Duodenal mucosa (tissue), 2 donors: Measurements from ENCODE around the gene DMBT1.

Experiments
- H3K27ac ChIP-seq: one replicate; pipeline ENCODE4 v1.7.0; 2013; ENCODE audit warnings: low read depth, low read length
- H3K27me3 ChIP-seq, 2 donors: one replicate each; pipeline ENCODE4 v1.7.0; 2013; ENCODE audit warnings: low read length in 2 of 2, control low read depth in 1 of 2; ENCODE audit not compliant: insufficient read depth in 2 of 2, control insufficient read depth in 1 of 2
- H3K36me3 ChIP-seq, 2 donors: one replicate each; pipeline ENCODE4 v1.7.0; 2013; ENCODE audit warnings: low read length in 2 of 2, control low read depth in 1 of 2; ENCODE audit not compliant: insufficient read depth in 2 of 2, control insufficient read depth in 1 of 2
- H3K4me1 ChIP-seq, 2 donors: one replicate each; pipeline ENCODE4 v1.7.0; 2013; ENCODE audit warnings: low read length in 2 of 2, control low read depth in 1 of 2; ENCODE audit not compliant: insufficient read depth in 2 of 2, control insufficient read depth in 1 of 2
- H3K4me3 ChIP-seq, 2 donors: one replicate each; pipeline ENCODE4 v1.7.0; 2013; ENCODE audit warnings: low read length in 2 of 2, low read depth in 1 of 2
- H3K9ac ChIP-seq, 2 donors: one replicate each; pipeline ENCODE4 v1.7.0; 2013; ENCODE audit warnings: low read length in 2 of 2, low read depth in 1 of 2
- H3K9me3 ChIP-seq, 2 donors: one replicate each; pipeline ENCODE4 v1.7.0; 2013; ENCODE audit warnings: low read length in 2 of 2, control low read depth in 1 of 2; ENCODE audit not compliant: control insufficient read depth in 1 of 2

The DMBT1 gene

GRCh38 chr10:122663516-122664130, 103.1 kb downstream of the DMBT1 start:
- Histone ChIP-seq H3K27me3 (peaks cover 0 to 4% of the 10 kb centered on the region in 2 donors), H3K9ac (no peak overlapping the region), H3K9me3 (no peaks in the 10 kb centered on the region), H3K27ac (no peak overlapping the region), H3K36me3 (no peaks in the 10 kb centered on the region), H3K4me3 (no peak overlapping the region), H3K4me1 (no peaks in the 10 kb centered on the region)

GRCh38 chr10:122664501-122664900, 103.9 kb downstream of the DMBT1 start:
- Histone ChIP-seq H3K27me3 (peaks cover 0 to 4% of the 10 kb centered on the region in 2 donors), H3K4me3 (no peak overlapping the region), H3K9ac (no peak overlapping the region), H3K27ac (no peak overlapping the region), H3K4me1 (no peaks in the 10 kb centered on the region), H3K36me3 (no peaks in the 10 kb centered on the region), H3K9me3 (no peaks in the 10 kb centered on the region)

- no peak overlapping the region for H3K27ac ChIP-seq
- H3K9ac ChIP-seq, result no peak overlapping the region
Measured at GRCh38 chr10:122665329-122665860, 104.8 kb downstream of the DMBT1 start.

GRCh38 chr10:122665946-122666345, 105.4 kb downstream of the DMBT1 start:
- no peak overlapping the region for H3K27ac ChIP-seq
- H3K4me1 ChIP-seq, result no peaks in the 10 kb centered on the region
- no peaks in the 10 kb centered on the region for H3K36me3 ChIP-seq
- no peak overlapping the region for H3K4me3 ChIP-seq
- no peak overlapping the region for H3K9ac ChIP-seq
- H3K9me3 ChIP-seq, result no peaks in the 10 kb centered on the region
- H3K27me3 ChIP-seq, result peaks cover 0 to 8% of the 10 kb centered on the region in 2 donors

More at GRCh38 chr10:122665329-122665860, 104.8 kb downstream of the DMBT1 start:
- H3K9me3 ChIP-seq, result no peaks in the 10 kb centered on the region
- no peaks in the 10 kb centered on the region for H3K36me3 ChIP-seq
- H3K27me3 ChIP-seq, result peaks cover 0 to 8% of the 10 kb centered on the region in 2 donors
- H3K4me1 ChIP-seq, result no peaks in the 10 kb centered on the region
- H3K4me3 ChIP-seq, result no peak overlapping the region

- no peak overlapping the region for H3K9ac ChIP-seq
Measured at GRCh38 chr10:122669045-122669444, 108.5 kb downstream of the DMBT1 start.

GRCh38 chr10:122669842-122670241, 109.3 kb downstream of the DMBT1 start:
- H3K4me3 ChIP-seq, result no peak overlapping the region
- H3K27me3 ChIP-seq, result peaks cover 6 to 8% of the 10 kb centered on the region in 2 donors
- H3K27ac ChIP-seq, result no peak overlapping the region
- no peaks in the 10 kb centered on the region for H3K9me3 ChIP-seq
- no peaks in the 10 kb centered on the region for H3K36me3 ChIP-seq
- no peak overlapping the region for H3K9ac ChIP-seq
- H3K4me1 ChIP-seq, result no peaks in the 10 kb centered on the region

More at GRCh38 chr10:122669045-122669444, 108.5 kb downstream of the DMBT1 start:
- H3K4me1 ChIP-seq, result no peaks in the 10 kb centered on the region
- no peaks in the 10 kb centered on the region for H3K9me3 ChIP-seq
- H3K4me3 ChIP-seq, result no peak overlapping the region
- no peaks in the 10 kb centered on the region for H3K36me3 ChIP-seq
- H3K27ac ChIP-seq, result no peak overlapping the region
- H3K27me3 ChIP-seq, result peaks cover 6 to 8% of the 10 kb centered on the region in 2 donors

- H3K36me3 ChIP-seq, result no peaks in the 10 kb centered on the region
- no peak overlapping the region for H3K4me3 ChIP-seq
- peaks cover 6 to 8% of the 10 kb centered on the region in 2 donors for H3K27me3 ChIP-seq
- no peak overlapping the region for H3K9ac ChIP-seq
- H3K4me1 ChIP-seq, result no peaks in the 10 kb centered on the region
- H3K27ac ChIP-seq, result no peak overlapping the region
- H3K9me3 ChIP-seq, result no peaks in the 10 kb centered on the region
Measured at GRCh38 chr10:122671355-122671754, 110.8 kb downstream of the DMBT1 start.

GRCh38 chr10:122672655-122673054, 112.1 kb downstream of the DMBT1 start:
- H3K4me1 ChIP-seq, result no peaks in the 10 kb centered on the region
- H3K9me3 ChIP-seq, result no peaks in the 10 kb centered on the region
- no peak overlapping the region for H3K4me3 ChIP-seq
- peaks cover 6 to 11% of the 10 kb centered on the region in 2 donors for H3K27me3 ChIP-seq
- H3K27ac ChIP-seq, result no peak overlapping the region
- no peaks in the 10 kb centered on the region for H3K36me3 ChIP-seq
- no peak overlapping the region for H3K9ac ChIP-seq

GRCh38 chr10:122673269-122673668, 112.7 kb downstream of the DMBT1 start:
- H3K4me1 ChIP-seq, result no peaks in the 10 kb centered on the region
- peaks cover 6 to 8% of the 10 kb centered on the region in 2 donors for H3K27me3 ChIP-seq
- H3K27ac ChIP-seq, result no peak overlapping the region
- H3K9ac ChIP-seq, result no peak overlapping the region
- H3K4me3 ChIP-seq, result no peak overlapping the region
- H3K36me3 ChIP-seq, result no peaks in the 10 kb centered on the region
- no peaks in the 10 kb centered on the region for H3K9me3 ChIP-seq

- Histone ChIP-seq H3K9ac (no peak overlapping the region), H3K9me3 (no peaks in the 10 kb centered on the region), H3K4me1 (no peaks in the 10 kb centered on the region), H3K27ac (no peak overlapping the region), H3K36me3 (no peaks in the 10 kb centered on the region), H3K27me3 (peaks cover 6 to 8% of the 10 kb centered on the region in 2 donors), H3K4me3 (no peak overlapping the region)
Measured at GRCh38 chr10:122673731-122674130, 113.2 kb downstream of the DMBT1 start.
